NCI-H146 (cell line): ENCODE data around the gene SLC12A1.

Source experiments
- DNase-seq: peaks from one replicate; lab custom pipeline; 2025; lab: John Stamatoyannopoulos, UW

Gene SLC12A1

GRCh38 chr15:48205981-48206380 is at the start of gene SLC12A1:
SLC12A1 (plus strand) TSS chr15:48206302; CDS start chr15:48207720, 1,418 bp downstream.
- DNase-seq, result no peak

- DNase-seq, result no peak
Measured at GRCh38 chr15:48168616-48169015, 37.5 kb upstream of the SLC12A1 start.

GRCh38 chr15:48170981-48171380 is 35.1 kb upstream of the SLC12A1 start:
- peak; percentile 59 for DNase-seq

- no peak for DNase-seq
Measured at GRCh38 chr15:48175126-48175525, 31.0 kb upstream of the SLC12A1 start.

GRCh38 chr15:48176112-48176511 is 30.0 kb upstream of the SLC12A1 start:
- DNase-seq, result no peak

- DNase-seq, result no peak
Measured at GRCh38 chr15:48176957-48177356, 29.1 kb upstream of the SLC12A1 start.

GRCh38 chr15:48177383-48177765 is 28.7 kb upstream of the SLC12A1 start:
- DNase-seq, result peak; percentile 65

- DNase-seq, result peak; percentile 91
Measured at GRCh38 chr15:48177766-48178647, 28.1 kb upstream of the SLC12A1 start, which contains the start of gene MYEF2. MYEF2 (minus strand) TSS chr15:48178295; CDS start chr15:48178237, 58 bp downstream.

- no peak for DNase-seq
Measured at GRCh38 chr15:48178648-48178931, 27.5 kb upstream of the SLC12A1 start.

- no peak for DNase-seq
Measured at GRCh38 chr15:48182749-48183148, 23.4 kb upstream of the SLC12A1 start.

- no peak for DNase-seq
Measured at GRCh38 chr15:48185529-48185928, 20.6 kb upstream of the SLC12A1 start.

- DNase-seq, result no peak
Measured at GRCh38 chr15:48186271-48186670, 19.8 kb upstream of the SLC12A1 start.

- DNase-seq, result peak; percentile 19
Measured at GRCh38 chr15:48190932-48191573, 15.0 kb upstream of the SLC12A1 start.

GRCh38 chr15:48191574-48192225 is 14.4 kb upstream of the SLC12A1 start, which contains the start of gene CTXN2:
CTXN2 (plus strand) TSS chr15:48191665; CDS start chr15:48201301, 9,636 bp downstream.
- peak; percentile 80 for DNase-seq

- no peak for DNase-seq
Measured at GRCh38 chr15:48202068-48202467, 4.0 kb upstream of the SLC12A1 start.

- DNase-seq, result no peak
Measured at GRCh38 chr15:48221261-48221660, 15.2 kb downstream of the SLC12A1 start.

- DNase-seq, result peak; percentile 48
Measured at GRCh38 chr15:48221885-48222284, 15.8 kb downstream of the SLC12A1 start.

GRCh38 chr15:48222627-48223026 is 16.5 kb downstream of the SLC12A1 start:
- DNase-seq, result no peak

- DNase-seq, result no peak
Measured at GRCh38 chr15:48225771-48226170, 19.7 kb downstream of the SLC12A1 start.

GRCh38 chr15:48230498-48230897 is 24.4 kb downstream of the SLC12A1 start:
- no peak for DNase-seq

GRCh38 chr15:48233246-48233645 is 27.1 kb downstream of the SLC12A1 start:
- DNase-seq, result no peak

- DNase-seq, result no peak
Measured at GRCh38 chr15:48239334-48239733, 33.2 kb downstream of the SLC12A1 start.

GRCh38 chr15:48242015-48242414 is 35.9 kb downstream of the SLC12A1 start:
- DNase-seq, result peak; percentile 93
